Embryonic facial prominence (tissue), 1 donor: ENCODE data around the gene TMEM269.

Source experiments
- DNase-seq: peaks from one replicate; pipeline ENCODE4 v3.0.0-alpha.2; 2016; ENCODE audit errors: extremely low spot score

Gene TMEM269

DNA sequence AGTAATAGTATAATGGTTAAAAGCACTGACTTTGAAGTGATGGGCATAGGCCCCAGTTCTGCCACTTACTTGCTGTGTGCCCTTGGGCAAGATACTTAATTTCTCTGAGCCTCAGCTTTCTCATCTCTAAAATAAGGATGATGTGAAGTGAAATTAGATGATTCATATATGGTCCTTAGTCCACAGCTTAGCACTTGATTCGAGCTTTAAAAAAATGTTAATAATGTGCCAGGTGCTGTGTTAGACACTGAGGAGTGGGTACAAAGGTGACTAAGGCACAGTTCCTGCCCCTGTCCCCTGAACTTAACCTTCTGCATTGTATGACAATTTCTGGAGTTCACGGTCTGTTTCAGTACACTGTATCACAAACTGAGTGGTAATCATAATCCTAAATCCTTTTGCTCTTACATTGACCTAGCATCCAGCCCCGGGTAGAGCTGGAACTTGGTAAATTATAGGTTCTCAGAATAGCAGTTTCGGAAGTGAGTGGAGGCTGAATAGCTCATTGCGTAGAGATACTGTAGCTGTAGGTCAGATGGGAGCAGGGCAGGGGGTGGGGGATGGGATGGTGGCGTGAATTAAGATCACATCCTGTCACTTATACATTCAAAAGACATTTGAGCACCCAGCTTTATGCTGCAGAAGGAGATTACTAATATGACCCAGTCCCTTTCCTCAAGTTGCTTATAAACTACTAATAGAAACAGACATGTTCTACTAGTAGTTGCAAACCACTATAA is 63.1 kb downstream of the TMEM269 start:
- no peak for DNase-seq

DNA sequence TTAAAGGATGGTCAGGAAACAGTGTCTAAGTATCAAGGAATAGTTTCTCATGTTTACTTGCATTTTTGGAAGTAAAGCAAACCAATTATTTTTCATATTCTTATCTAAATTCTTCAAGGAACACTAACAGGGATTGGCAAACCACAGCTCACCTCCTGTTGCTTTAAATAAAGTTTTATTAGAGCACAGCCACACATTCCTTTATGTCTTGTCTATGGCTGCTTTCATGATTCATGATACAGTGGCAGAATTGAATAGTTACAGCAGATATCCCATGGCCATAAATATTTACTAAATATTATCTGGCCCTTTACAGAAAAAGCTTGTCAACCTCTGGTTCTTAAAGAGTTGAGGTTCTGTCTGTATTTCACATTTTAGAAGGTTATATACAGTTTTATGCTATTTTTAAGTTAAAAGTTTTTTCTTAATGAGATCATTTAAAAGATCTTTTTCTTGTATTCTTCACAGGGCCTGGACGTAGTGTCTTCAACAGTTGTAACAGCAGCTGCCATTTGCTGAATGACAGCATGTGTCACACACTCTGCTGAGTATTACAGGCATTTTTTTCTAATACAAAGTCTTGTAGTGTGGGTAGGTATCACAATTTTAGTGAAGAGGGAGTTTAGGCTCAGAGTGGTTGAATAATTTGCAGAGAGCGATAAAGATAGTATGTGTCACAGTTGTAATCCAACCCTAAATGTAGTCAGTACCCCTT is 64.2 kb downstream of the TMEM269 start:
- DNase-seq, result no peak

DNA sequence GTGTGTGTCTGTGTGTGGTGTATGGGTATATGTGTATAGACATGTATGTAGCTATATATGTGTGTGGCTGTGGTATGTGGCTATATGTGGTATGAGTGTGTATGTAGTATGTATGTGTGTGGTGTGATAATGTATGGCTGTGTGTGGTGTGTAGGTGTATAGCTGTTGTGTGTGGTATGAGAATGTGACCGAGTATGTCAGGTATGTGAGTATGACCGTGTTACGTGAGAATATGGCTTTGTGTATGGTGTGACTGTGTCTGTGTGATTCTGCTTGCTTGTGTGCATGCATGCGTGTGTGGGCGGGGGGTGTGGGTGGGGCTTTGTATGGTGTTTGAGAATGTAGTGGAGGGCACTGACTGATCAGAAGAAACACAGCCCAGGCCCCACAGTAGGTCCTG is 65.2 kb downstream of the TMEM269 start:
- DNase-seq, result no peak
